GM23338 (cell line): Measurements from ENCODE around the gene TIGAR. TPM values are rescaled to one million over a fixed set of nuclear protein-coding genes. Genes with fewer than 3 reads are reported as not detected.

Experiments used
- ATAC-seq: fragments of 200-7000 bp; cut with Tn5 transposase; 3 replicates; pipeline ENCODE4 v1.9.1; 2020
- DNase-seq: peaks from one replicate; pipeline ENCODE4 v3.0.0-alpha.2; 2015; ENCODE audit warnings: low spot score
- H2AFZ ChIP-seq: fragments of 200-600 bp; sonication (generic); 2 replicates; pipeline ENCODE4 v1.8.0; 2016; ENCODE audit warnings: antibody characterized with exemption, mild to moderate bottlenecking, moderate library complexity
- H3F3A ChIP-seq: fragments of 200-600 bp; sonication (generic); replicated peaks from 2 replicates; pipeline ENCODE4 v1.8.0; 2017; ENCODE audit warnings: antibody characterized with exemption, mixed run types, low read depth
- H3K27ac ChIP-seq: fragments of 200-600 bp; sonication (generic); 2 replicates; pipeline ENCODE4 v1.6.1; 2016; ENCODE audit warnings: low read depth
- H3K27me3 ChIP-seq: fragments of 200-600 bp; sonication (generic); 2 replicates; pipeline ENCODE4 v1.8.0; 2016; ENCODE audit warnings: mild to moderate bottlenecking, mixed run types, moderate library complexity; ENCODE audit not compliant: insufficient read depth
- H3K36me3 ChIP-seq: fragments of 200-600 bp; sonication (generic); 2 replicates; pipeline ENCODE4 v1.8.0; 2016; ENCODE audit warnings: mild to moderate bottlenecking; ENCODE audit not compliant: insufficient read depth
- H3K4me1 ChIP-seq: fragments of 200-600 bp; sonication (generic); 2 replicates; pipeline ENCODE4 v1.8.0; 2016; ENCODE audit warnings: mild to moderate bottlenecking, moderate library complexity; ENCODE audit not compliant: insufficient read depth
- H3K4me2 ChIP-seq: fragments of 200-600 bp; sonication (generic); 2 replicates; pipeline ENCODE4 v1.7.1; 2017; ENCODE audit warnings: mixed run types
- H3K4me3 ChIP-seq: fragments of 200-600 bp; sonication (generic); 2 replicates; pipeline ENCODE4 v1.6.1; 2016; ENCODE audit warnings: mixed run types
- H3K79me2 ChIP-seq: fragments of 200-600 bp; sonication (generic); replicated peaks from 2 replicates; pipeline ENCODE4 v1.8.0; 2017; ENCODE audit warnings: mild to moderate bottlenecking; ENCODE audit not compliant: insufficient read depth
- H3K9me2 ChIP-seq: fragments of 200-600 bp; sonication (generic); 2 replicates; pipeline ENCODE4 v1.8.0; 2017; ENCODE audit not compliant: insufficient read depth
- H4K20me1 ChIP-seq: fragments of 200-600 bp; sonication (generic); replicated peaks from 2 replicates; pipeline ENCODE4 v1.8.0; 2017; ENCODE audit warnings: mild to moderate bottlenecking; ENCODE audit not compliant: insufficient read depth
- H3K27ac Mint-ChIP-seq: 2 replicates; pipeline ENCODE4 v1.8.0; 2020; ENCODE audit warnings: inconsistent platforms, mild to moderate bottlenecking, moderate library complexity, mixed read lengths
- H3K27me3 Mint-ChIP-seq: 3 replicates; pipeline ENCODE4 v1.8.0; 2022; ENCODE audit warnings: low read depth, mild to moderate bottlenecking, moderate library complexity, mixed read lengths, inconsistent platforms; ENCODE audit not compliant: insufficient read depth, poor library complexity
- H3K36me3 Mint-ChIP-seq: 3 replicates; pipeline ENCODE4 v1.8.0; 2021; ENCODE audit warnings: low read depth, mild to moderate bottlenecking, inconsistent platforms, moderate library complexity, mixed read lengths
- H3K4me1 Mint-ChIP-seq: 3 replicates; pipeline ENCODE4 v1.8.0; 2020; ENCODE audit warnings: mild to moderate bottlenecking, inconsistent platforms, mixed read lengths
- H3K4me3 Mint-ChIP-seq: 3 replicates; pipeline ENCODE4 v1.8.0; 2021; ENCODE audit warnings: moderate library complexity, mild to moderate bottlenecking, inconsistent platforms, mixed read lengths
- H3K9me3 Mint-ChIP-seq: 3 replicates; pipeline ENCODE4 v1.8.0; 2020; ENCODE audit warnings: moderate library complexity, mild to moderate bottlenecking, inconsistent platforms, mixed read lengths
- CREB1 ChIP-seq: fragments of 250-450 bp; sonication (Bioruptor Pico); IDR thresholded peaks from 2 replicates; pipeline ENCODE4 v1.5.0; 2020; ENCODE audit warnings: low read depth, mild to moderate bottlenecking, moderate library complexity
- CTCF ChIP-seq, 2 experiments: fragments of 200-600 bp in 1 of 2; sonication (generic) in 1 of 2; conservative IDR thresholded peaks; 2 replicates each; pipeline versions ENCODE4 v1.5.1 to v1.6.1; 2016 to 2017; ENCODE audit warnings: antibody characterized with exemption in 2 of 2, low read depth in 2 of 2, mild to moderate bottlenecking in 2 of 2, moderate library complexity in 1 of 2
- ETS1 ChIP-seq: IDR thresholded peaks from 2 replicates; pipeline ENCODE4 v1.6.1; 2016; ENCODE audit warnings: antibody characterized with exemption
- EZH2 ChIP-seq: fragments of 200-600 bp; sonication (generic); IDR thresholded peaks from one replicate; pipeline ENCODE4 v1.8.0; 2017; ENCODE audit warnings: antibody characterized with exemption, mild to moderate bottlenecking, low read depth; ENCODE audit not compliant: unreplicated experiment
- NANOG ChIP-seq: IDR thresholded peaks from 2 replicates; pipeline ENCODE4 v1.6.1; 2016; ENCODE audit warnings: antibody characterized with exemption, borderline replicate concordance
- POLR2AphosphoS5 ChIP-seq: IDR thresholded peaks from 2 replicates; pipeline ENCODE4 v1.6.1; 2016; ENCODE audit warnings: antibody characterized with exemption, low read depth
- REST ChIP-seq: IDR thresholded peaks from one replicate; pipeline ENCODE4 v1.6.1; 2018; ENCODE audit warnings: antibody characterized with exemption; ENCODE audit not compliant: unreplicated experiment
- ZNF331 ChIP-seq: fragments of 250-450 bp; sonication (Bioruptor Pico); IDR thresholded peaks from 2 replicates; pipeline ENCODE4 v1.5.0; 2020; ENCODE audit warnings: low read depth, mild to moderate bottlenecking, moderate library complexity
- ZNF462 ChIP-seq: fragments of 250-450 bp; sonication (Bioruptor Pico); IDR thresholded peaks from 2 replicates; pipeline ENCODE4 v1.5.0; 2020; ENCODE audit warnings: mild to moderate bottlenecking, moderate library complexity
- polyA plus RNA-seq: library from polyadenylated mRNA; unstranded; fragments of >200 nt; fragmentation: Nextera tagmentation; extraction: Ambion mirVana; gene quantifications from 2 replicates; pipeline ENCODE4 v1.2.1, GENCODE V29; 2016
- total RNA-seq: library from RNA; depleted of rRNA; stranded (reverse); fragments of >200 nt; shearing (Covaris generic); gene quantifications from 2 replicates; pipeline ENCODE4 v1.2.3, GENCODE V29; 2014

Gene TIGAR
- total and polyA plus RNA-seq, 2 experiments from 2014 or later, result 10.4 to 13.3 TPM

GRCh38 chr12:4275016-4275869 lies 45.8 kb upstream of the TIGAR start:
- peaks cover 22% of the 10 kb centered on the region for H3F3A ChIP-seq
- ATAC-seq, result no peak
- Mint-ChIP-seq H3K27ac (peak overlapping the region; percentile 98), H3K4me3 (peak overlapping the region; percentile 87), H3K9me3 (peaks cover 2% of the 10 kb centered on the region; the same call in 2 of the 3 replicates), H3K27me3 (peaks cover 31% of the 10 kb centered on the region), H3K36me3 (peaks cover 59% of the 10 kb centered on the region), H3K4me1 (peaks cover 43% of the 10 kb centered on the region)
- no peak overlapping the region for H2AFZ ChIP-seq
- peaks cover 34% of the 10 kb centered on the region for H3K4me1 ChIP-seq
- peak overlapping the region; percentile 94; the same call in 1 of the 2 replicates for H3K27ac ChIP-seq
- H3K27me3 ChIP-seq, result peaks cover 9% of the 10 kb centered on the region
- DNase-seq, result peak; percentile 73
- H3K9me2 ChIP-seq, result no peaks in the 10 kb centered on the region
- peak overlapping the region; percentile 99 for H3K4me3 ChIP-seq
- peak overlapping the region; percentile 87 for H3K4me2 ChIP-seq
- H4K20me1 ChIP-seq, result peaks cover 41% of the 10 kb centered on the region
- H3K36me3 ChIP-seq, result peaks cover 41% of the 10 kb centered on the region
- TF ChIP-seq CTCF (conservative IDR thresholded peaks at IDR 0.05; ENCODE audit: low read depth in 2 of 2), result no peak
- no peak for TF ChIP-seq ZNF462 (CRISPR knock-in tag)
- no peak for TF ChIP-seq REST
- no peak for TF ChIP-seq ETS1
- no peak for TF ChIP-seq POLR2AphosphoS5
- TF ChIP-seq EZH2, result no peak
- TF ChIP-seq NANOG, result no peak
- TF ChIP-seq ZNF331 (CRISPR knock-in tag), result no peak
- TF ChIP-seq CREB1 (CRISPR knock-in tag), result no peak
- H3K79me2 ChIP-seq, result peaks cover 65% of the 10 kb centered on the region
